ENCODE data around the gene STPG2.

The STPG2 gene

GRCh38 chr4:98000940-98001339, 142.3 kb downstream of the STPG2 start:
- Histone ChIP-seq H3K27me3 (replicated peaks; ENCODE audit: control insufficient read depth, insufficient read depth, low read length) (no peaks in the 10 kb centered on the region), H3K9me3 (ENCODE audit: control insufficient read depth, low read length) (peaks cover 2% of the 10 kb centered on the region), H3K4me3 (ENCODE audit: low read length) (no peak overlapping the region), H3K36me3 (ENCODE audit: control insufficient read depth, insufficient read depth, low read length, severe bottlenecking) (no peaks in the 10 kb centered on the region), H3K9ac (ENCODE audit: low read length) (no peak overlapping the region), H3K4me1 (ENCODE audit: control insufficient read depth, insufficient read depth, low read length) (no peaks in the 10 kb centered on the region)
- no peak for DNase-seq (ENCODE audit: low read depth)

GRCh38 chr4:97998203-97998602, 145.1 kb downstream of the STPG2 start:
- no peak overlapping the region for H3K9ac ChIP-seq (ENCODE audit: low read length)
- no peak for DNase-seq (ENCODE audit: low read depth)
- no peaks in the 10 kb centered on the region for H3K27me3 ChIP-seq (replicated peaks; ENCODE audit: control insufficient read depth, insufficient read depth, low read length)
- no peak overlapping the region for H3K4me3 ChIP-seq (ENCODE audit: low read length)
- H3K4me1 ChIP-seq (ENCODE audit: control insufficient read depth, insufficient read depth, low read length): no peaks in the 10 kb centered on the region
- H3K9me3 ChIP-seq (ENCODE audit: control insufficient read depth, low read length): peaks cover 7% of the 10 kb centered on the region
- H3K36me3 ChIP-seq (ENCODE audit: control insufficient read depth, insufficient read depth, low read length, severe bottlenecking): no peaks in the 10 kb centered on the region

- Histone ChIP-seq H3K36me3 (ENCODE audit: control insufficient read depth, insufficient read depth, low read length, severe bottlenecking) (no peaks in the 10 kb centered on the region), H3K4me3 (ENCODE audit: low read length) (no peak overlapping the region), H3K4me1 (ENCODE audit: control insufficient read depth, insufficient read depth, low read length) (no peaks in the 10 kb centered on the region), H3K27me3 (replicated peaks; ENCODE audit: control insufficient read depth, insufficient read depth, low read length) (no peaks in the 10 kb centered on the region), H3K9ac (ENCODE audit: low read length) (no peak overlapping the region), H3K9me3 (ENCODE audit: control insufficient read depth, low read length) (peaks cover 13% of the 10 kb centered on the region)
- DNase-seq (ENCODE audit: low read depth): no peak
These were observed 148.4 kb downstream of the STPG2 start for GRCh38 chr4:97994765-97995465.

- no peaks in the 10 kb centered on the region for H3K36me3 ChIP-seq (ENCODE audit: control insufficient read depth, insufficient read depth, low read length, severe bottlenecking)
- no peak overlapping the region for H3K4me3 ChIP-seq (ENCODE audit: low read length)
- peaks cover 5% of the 10 kb centered on the region for H3K9me3 ChIP-seq (ENCODE audit: control insufficient read depth, low read length)
- no peaks in the 10 kb centered on the region for H3K27me3 ChIP-seq (replicated peaks; ENCODE audit: control insufficient read depth, insufficient read depth, low read length)
- no peaks in the 10 kb centered on the region for H3K4me1 ChIP-seq (ENCODE audit: control insufficient read depth, insufficient read depth, low read length)
- no peak for DNase-seq (ENCODE audit: low read depth)
- H3K9ac ChIP-seq (ENCODE audit: low read length): no peak overlapping the region
These were observed 152.9 kb downstream of the STPG2 start for GRCh38 chr4:97990409-97990808.

- Histone ChIP-seq H3K9ac (ENCODE audit: low read length) (no peak overlapping the region), H3K9me3 (ENCODE audit: control insufficient read depth, low read length) (peaks cover under 1% of the 10 kb centered on the region), H3K4me3 (ENCODE audit: low read length) (no peak overlapping the region), H3K27me3 (replicated peaks; ENCODE audit: control insufficient read depth, insufficient read depth, low read length) (no peaks in the 10 kb centered on the region), H3K36me3 (ENCODE audit: control insufficient read depth, insufficient read depth, low read length, severe bottlenecking) (no peaks in the 10 kb centered on the region), H3K4me1 (ENCODE audit: control insufficient read depth, insufficient read depth, low read length) (no peaks in the 10 kb centered on the region)
- peak; percentile 35 for DNase-seq (ENCODE audit: low read depth)
These were observed 156.1 kb downstream of the STPG2 start for GRCh38 chr4:97987019-97987648.

- no peak for DNase-seq (ENCODE audit: low read depth)
These were observed 158.6 kb downstream of the STPG2 start for GRCh38 chr4:97984545-97985131.

GRCh38 chr4:97978791-97979488, 164.3 kb downstream of the STPG2 start:
- no peaks in the 10 kb centered on the region for H3K36me3 ChIP-seq (ENCODE audit: control insufficient read depth, insufficient read depth, low read length, severe bottlenecking)
- DNase-seq (ENCODE audit: low read depth): no peak

More at GRCh38 chr4:97984545-97985131, 158.6 kb downstream of the STPG2 start:
- no peaks in the 10 kb centered on the region for H3K4me1 ChIP-seq (ENCODE audit: control insufficient read depth, insufficient read depth, low read length)
- no peaks in the 10 kb centered on the region for H3K27me3 ChIP-seq (replicated peaks; ENCODE audit: control insufficient read depth, insufficient read depth, low read length)
- no peaks in the 10 kb centered on the region for H3K9me3 ChIP-seq (ENCODE audit: control insufficient read depth, low read length)
- H3K9ac ChIP-seq (ENCODE audit: low read length): no peak overlapping the region
- no peak overlapping the region for H3K4me3 ChIP-seq (ENCODE audit: low read length)
- no peaks in the 10 kb centered on the region for H3K36me3 ChIP-seq (ENCODE audit: control insufficient read depth, insufficient read depth, low read length, severe bottlenecking)

GRCh38 chr4:97953171-97953941, 189.9 kb downstream of the STPG2 start:
- Histone ChIP-seq H3K4me3 (ENCODE audit: low read length) (no peak overlapping the region), H3K9me3 (ENCODE audit: control insufficient read depth, low read length) (peaks cover 15% of the 10 kb centered on the region), H3K4me1 (ENCODE audit: control insufficient read depth, insufficient read depth, low read length) (no peaks in the 10 kb centered on the region), H3K27me3 (replicated peaks; ENCODE audit: control insufficient read depth, insufficient read depth, low read length) (no peaks in the 10 kb centered on the region), H3K9ac (ENCODE audit: low read length) (no peak overlapping the region), H3K36me3 (ENCODE audit: control insufficient read depth, insufficient read depth, low read length, severe bottlenecking) (no peaks in the 10 kb centered on the region)
- DNase-seq (ENCODE audit: low read depth): no peak

More at GRCh38 chr4:97978791-97979488, 164.3 kb downstream of the STPG2 start:
- Histone ChIP-seq H3K4me1 (ENCODE audit: control insufficient read depth, insufficient read depth, low read length) (no peaks in the 10 kb centered on the region), H3K9me3 (ENCODE audit: control insufficient read depth, low read length) (no peaks in the 10 kb centered on the region), H3K9ac (ENCODE audit: low read length) (no peak overlapping the region), H3K4me3 (ENCODE audit: low read length) (no peak overlapping the region), H3K27me3 (replicated peaks; ENCODE audit: control insufficient read depth, insufficient read depth, low read length) (no peaks in the 10 kb centered on the region)

- Histone ChIP-seq H3K36me3 (ENCODE audit: control insufficient read depth, insufficient read depth, low read length, severe bottlenecking) (no peaks in the 10 kb centered on the region), H3K4me1 (ENCODE audit: control insufficient read depth, insufficient read depth, low read length) (no peaks in the 10 kb centered on the region), H3K4me3 (ENCODE audit: low read length) (no peak overlapping the region), H3K27me3 (replicated peaks; ENCODE audit: control insufficient read depth, insufficient read depth, low read length) (no peaks in the 10 kb centered on the region), H3K9ac (ENCODE audit: low read length) (no peak overlapping the region), H3K9me3 (ENCODE audit: control insufficient read depth, low read length) (peaks cover 20% of the 10 kb centered on the region)
- no peak for DNase-seq (ENCODE audit: low read depth)
These were observed 190.5 kb downstream of the STPG2 start for GRCh38 chr4:97952763-97953162.

- H3K36me3 ChIP-seq (ENCODE audit: control insufficient read depth, insufficient read depth, low read length, severe bottlenecking): no peaks in the 10 kb centered on the region
- no peaks in the 10 kb centered on the region for H3K4me1 ChIP-seq (ENCODE audit: control insufficient read depth, insufficient read depth, low read length)
- no peak for DNase-seq (ENCODE audit: low read depth)
- peaks cover 23% of the 10 kb centered on the region for H3K9me3 ChIP-seq (ENCODE audit: control insufficient read depth, low read length)
- no peak overlapping the region for H3K9ac ChIP-seq (ENCODE audit: low read length)
- no peaks in the 10 kb centered on the region for H3K27me3 ChIP-seq (replicated peaks; ENCODE audit: control insufficient read depth, insufficient read depth, low read length)
- H3K4me3 ChIP-seq (ENCODE audit: low read length): no peak overlapping the region
These were observed 192.4 kb downstream of the STPG2 start for GRCh38 chr4:97950836-97951235.

Measured in adipocyte (in vitro differentiated cells).